ENCODE results near the gene ABCA7.
"Not testable (repeated sequence)": the region's sequence is repeated elsewhere in the genome, so short reads cannot be mapped to it uniquely, and the experiment has no call there.

ABCA7 gene

DNA sequence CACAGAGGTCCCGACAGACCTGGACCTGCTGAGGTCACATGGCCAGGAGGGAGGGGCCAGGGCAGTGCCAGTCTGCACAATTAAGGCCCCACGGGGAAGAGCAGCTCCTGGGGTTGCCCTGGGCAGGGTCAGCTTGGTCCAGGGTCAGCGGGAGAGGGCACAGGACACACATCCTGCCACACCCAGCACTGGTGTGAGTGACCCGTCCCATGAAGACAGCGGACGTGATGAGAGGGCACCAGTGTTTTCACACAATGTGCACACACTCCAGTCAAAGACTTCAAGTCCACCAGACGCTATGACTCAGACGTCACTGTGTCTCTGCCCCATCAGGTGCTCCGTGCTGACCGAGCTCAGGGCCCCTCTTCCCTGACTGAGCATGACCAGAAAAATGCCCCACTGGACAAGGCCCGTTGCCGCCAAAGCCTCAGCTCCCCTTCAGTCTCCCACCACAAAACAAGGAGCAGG, 23.2 kb upstream of the ABCA7 start:
- DNase-seq (ENCODE audit: low spot score) = no peak

DNA sequence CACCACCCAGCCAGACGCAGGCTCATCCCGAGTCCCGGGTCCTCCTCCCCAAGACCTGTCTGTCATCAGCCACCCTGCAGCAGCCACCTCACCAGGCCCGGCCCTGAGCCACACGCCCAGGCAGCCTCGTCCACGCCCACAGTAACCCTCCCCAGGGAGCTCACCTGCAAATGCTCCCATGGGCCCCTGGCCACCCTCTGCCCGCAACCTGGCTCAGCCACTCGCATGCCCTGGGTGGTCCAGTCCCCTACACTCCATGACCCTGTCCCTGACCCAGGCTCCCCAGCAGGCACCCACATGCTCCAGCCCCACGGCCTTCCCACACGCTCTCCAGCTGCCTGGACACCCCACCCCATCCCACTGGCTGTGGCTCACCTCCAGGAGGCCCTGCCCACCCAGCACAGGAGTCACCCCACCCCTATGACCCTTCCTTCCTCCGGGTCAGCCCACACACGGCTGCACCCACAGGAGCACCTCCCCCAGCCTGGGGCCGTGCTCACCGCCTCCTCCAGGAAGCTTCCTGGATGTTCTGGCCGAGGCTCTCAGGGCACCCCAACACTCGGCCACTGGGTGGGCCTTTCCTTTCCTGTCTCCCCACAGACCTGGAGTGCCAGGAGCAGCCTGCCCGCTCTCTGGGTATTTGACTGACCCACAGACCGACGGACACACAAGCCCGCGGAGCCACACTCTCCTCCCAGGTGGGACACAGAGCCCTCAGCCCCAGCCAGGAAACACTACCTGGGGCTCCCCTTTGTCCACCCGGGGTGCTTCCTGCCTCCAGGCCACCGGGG, 22.6 kb upstream of the ABCA7 start:
- no peak for DNase-seq (ENCODE audit: low spot score)

DNA sequence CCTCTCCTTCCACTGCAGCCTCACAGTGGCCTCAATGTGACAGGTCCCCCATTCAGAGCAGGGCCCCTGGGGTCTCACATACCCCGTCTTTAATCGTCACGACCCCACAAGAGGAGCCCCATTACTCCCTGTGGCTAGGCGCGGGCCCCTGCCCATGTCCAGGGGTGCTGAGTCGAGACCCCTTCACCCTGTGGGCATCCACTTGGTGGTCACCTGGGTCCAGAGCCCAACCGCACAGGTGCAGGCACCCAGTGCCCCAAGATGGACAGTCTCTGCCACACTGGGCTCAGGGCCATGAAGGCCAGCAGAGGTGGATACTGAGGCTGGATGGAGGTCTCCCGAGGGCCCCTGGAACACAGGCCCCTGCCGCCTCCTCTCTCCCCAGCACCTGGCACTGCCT, 22.0 kb upstream of the ABCA7 start:
- DNase-seq (ENCODE audit: low spot score) = no peak

DNA sequence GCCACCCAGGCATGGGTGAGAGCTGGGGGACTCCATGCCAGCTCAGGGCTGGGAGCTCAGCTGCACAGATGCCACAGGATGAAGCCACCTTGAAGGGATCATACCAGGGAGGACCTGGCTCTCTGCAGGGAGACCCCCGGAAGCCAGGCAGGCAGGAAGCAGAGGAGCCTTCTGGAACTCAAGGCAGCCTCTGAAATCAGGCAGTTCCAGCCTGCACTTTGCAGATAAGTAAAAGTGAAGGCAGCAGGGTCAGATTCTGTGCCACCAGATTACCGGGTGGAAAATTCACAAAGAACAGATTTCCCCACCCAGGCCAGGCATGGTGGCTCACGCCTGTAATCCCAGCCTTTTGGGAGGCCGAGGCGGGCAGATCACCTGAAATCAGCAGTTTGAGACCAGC, 21.5 kb upstream of the ABCA7 start:
- no peak for DNase-seq (ENCODE audit: low spot score)

DNA sequence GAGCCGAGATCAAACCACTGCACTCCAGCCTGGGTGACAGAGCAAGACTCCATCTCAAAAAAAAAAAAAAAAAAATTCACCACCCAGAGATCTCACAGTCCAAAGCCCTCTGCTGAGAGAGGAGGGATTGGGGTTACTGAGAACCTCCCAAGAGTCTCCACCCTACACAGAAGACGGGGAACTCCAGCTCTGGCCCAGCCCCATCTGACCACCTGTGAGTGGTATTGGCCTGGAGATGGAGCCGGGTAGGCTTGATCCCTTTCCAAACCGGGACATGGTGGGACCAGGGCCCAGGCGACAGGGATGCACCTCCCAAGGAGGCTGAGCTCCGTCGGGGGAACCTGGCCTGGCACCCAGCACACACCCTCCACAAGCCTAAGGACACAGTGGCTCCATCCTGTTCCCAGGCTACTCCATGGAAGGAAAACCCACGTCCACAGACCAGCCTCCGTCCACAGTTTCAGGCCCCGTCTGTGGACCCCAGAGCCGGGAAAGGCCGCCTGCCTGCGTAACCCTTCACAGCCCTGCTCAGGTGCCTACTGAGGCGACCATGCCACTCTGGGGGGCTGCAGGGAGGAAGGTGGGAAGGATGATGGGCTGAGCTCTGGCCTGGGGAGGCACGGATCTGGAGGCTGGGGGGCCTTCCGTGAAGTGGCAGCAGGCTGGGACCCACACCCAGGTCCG, 20.8 kb upstream of the ABCA7 start:
- DNase-seq (ENCODE audit: low spot score) = no peak

DNA sequence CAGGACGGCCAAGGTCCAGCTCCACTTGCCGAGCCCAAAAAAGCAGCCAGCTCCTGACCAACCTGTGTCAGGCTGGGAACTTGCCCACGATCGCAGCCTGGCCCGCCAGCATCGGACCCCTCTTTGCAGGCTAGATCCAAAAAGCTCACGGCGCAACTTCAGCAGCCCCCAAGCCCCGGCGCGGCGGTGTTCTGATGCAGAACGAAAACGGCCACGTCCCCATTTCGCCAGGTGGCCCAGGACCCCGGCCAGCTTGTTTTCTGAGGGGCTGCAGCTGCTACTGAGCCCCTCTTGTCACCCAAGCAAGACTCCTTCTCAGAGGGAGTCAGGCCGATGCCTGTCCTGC, 20.3 kb upstream of the ABCA7 start:
- no peak for DNase-seq (ENCODE audit: low spot score)

DNA sequence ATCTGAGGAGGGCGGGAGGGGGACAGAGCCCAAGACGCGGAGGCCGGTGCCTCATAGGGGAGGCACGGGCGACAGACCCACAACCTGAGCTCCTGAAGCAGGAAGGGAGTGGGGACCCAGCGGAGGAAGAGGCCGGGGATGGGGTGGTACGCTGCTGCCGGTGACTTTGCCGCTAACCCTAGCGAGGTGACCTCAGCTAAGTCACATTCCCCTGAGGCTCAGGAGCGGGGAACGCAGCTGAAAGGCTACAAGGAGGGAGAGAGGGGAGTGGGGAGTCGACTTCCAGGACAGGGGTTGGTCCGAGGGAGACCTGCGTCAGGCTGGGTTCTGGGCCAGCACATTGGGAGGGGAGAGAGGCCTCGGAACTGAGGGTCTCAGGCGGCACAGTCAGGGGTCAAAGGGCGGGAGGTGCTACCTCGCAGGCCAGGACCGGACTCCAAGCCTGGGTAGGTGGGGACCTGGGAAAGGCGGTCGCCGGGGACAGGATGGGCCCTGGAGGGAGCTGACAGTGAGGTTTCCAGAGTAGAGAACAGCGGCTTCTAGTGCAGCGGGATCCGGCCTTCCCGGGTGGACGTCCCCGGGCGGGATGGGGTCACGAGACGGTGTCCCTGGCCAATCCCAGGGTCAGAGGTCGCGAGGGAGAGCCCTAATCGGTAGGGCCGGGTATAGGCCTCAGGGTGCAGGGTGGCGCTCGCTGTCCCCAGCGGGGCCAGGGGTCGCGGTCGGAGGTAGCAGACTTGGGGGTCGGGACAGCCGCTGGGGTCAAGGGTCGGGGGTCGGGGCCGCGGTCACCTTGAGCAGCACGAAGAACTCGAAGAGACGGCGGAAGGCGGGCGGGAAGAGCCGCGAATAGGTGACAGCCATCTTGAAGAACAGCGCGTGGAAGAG, 19.7 kb upstream of the ABCA7 start:
- DNase-seq (ENCODE audit: low spot score) = peak; percentile 64

DNA sequence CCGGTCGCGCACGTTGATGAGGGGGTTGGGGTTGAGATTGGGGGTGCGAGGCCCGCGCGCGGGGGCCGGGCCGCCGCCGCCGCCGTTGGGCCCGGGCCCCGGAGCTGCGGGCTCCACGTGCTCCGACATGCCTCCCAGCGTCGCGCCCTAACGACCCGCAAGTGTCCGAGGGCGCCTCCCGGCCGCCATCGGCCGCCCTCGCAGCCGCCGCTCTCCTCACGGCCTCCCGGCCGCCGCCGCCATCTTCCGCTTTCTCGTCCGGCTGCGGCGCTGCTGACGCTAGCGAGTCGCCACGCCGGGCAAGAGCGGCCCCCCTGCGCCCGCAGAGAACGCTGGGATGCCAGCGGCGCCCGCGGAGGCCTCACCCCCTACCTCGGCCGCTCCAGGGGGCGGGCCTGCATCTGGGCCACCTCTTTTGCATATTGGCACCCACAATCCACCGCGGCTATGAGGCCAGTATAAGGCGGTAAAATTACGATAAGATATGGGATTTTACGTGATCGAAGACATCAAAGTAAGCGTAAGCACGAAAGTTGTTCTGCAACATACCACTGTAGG, 19.0 kb upstream of the ABCA7 start, which contains the start of gene TMEM259:
TMEM259 (minus strand) TSS at position 256 of the 558 bp plus-strand sequence; CDS start at position 129, 127 bp downstream.
- peak; percentile 97 for DNase-seq (ENCODE audit: low spot score)

DNA sequence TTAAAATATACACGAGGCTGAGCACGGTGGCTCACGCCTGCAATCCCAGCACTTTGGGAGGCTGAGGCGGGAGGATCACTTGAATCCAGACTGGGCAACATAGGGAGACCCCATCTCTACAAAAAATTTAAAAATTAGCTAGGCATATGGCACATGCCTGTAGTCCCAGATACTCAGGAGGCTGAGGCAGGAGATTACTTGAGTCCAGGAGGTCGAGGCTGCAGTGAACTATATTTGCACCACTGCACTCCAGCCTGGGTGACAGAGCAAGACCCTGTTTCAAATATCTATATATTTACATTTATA, 16.1 kb upstream of the ABCA7 start:
- not testable (repeated sequence) for DNase-seq (ENCODE audit: low spot score)

DNA sequence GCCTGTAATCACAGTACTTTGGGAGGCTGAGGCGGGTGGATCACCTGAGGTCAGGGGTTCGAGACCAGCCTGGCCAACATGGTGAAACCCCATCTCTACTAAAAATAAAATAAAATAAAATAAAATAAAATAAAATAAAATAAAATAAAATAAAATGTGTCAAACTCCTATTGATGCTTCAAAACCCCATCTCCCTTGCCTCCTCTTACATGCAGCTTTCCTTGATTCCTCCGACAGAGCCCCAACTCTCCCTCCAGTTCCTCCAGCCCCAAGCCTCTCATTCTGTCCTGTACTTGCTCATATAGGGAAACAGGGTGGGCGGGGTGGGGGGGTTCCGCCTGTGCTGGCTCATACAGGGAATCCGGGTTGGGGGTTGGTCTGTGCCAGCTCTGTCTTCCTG, 14.8 kb upstream of the ABCA7 start:
- not testable (repeated sequence) for DNase-seq (ENCODE audit: low spot score)

DNA sequence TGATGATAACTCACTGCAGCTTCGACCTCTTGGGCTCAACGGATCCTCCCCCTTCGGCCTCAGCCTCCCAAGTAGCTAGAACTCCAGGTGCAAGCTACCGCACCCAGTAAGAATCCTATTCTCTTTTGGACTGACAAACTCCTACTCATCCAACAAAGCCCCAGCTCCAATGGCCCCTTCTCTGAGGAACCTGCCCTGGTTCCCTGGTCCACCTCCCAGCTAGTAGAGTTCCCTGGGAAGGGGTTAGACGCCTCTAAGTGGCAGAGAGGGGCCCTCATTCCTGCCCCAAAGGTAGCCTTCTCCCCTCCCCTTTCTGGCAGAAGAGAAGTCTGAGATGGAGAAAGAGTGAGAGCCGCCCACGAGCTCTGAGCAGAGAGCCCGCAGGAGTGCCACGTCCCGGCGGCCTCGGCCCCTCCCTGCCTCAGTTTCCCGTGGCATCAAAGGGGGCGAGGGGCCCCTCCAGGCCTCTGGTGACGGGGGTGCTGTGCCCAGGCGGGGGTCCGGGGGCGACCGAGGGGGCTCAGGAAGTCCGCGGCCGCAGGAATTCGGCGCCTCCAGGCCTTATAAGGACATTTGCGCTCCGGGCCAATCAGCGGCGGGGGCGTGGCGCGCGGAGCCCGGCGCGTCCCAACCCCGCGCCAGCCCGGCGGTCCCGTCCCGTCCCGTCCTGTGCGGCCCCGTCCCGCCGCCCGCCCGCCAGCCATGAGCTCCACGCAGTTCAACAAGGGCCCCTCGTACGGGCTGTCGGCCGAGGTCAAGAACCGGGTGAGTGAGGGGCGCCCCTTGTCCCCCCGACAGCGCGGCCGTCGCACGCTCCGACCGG, 13.7 kb upstream of the ABCA7 start, which contains the start of gene CNN2:
CNN2 (plus strand) TSS at position 649 of the 823 bp plus-strand sequence; CDS start at position 703, 54 bp downstream.
- DNase-seq (ENCODE audit: low spot score) = peak; percentile 92

DNA sequence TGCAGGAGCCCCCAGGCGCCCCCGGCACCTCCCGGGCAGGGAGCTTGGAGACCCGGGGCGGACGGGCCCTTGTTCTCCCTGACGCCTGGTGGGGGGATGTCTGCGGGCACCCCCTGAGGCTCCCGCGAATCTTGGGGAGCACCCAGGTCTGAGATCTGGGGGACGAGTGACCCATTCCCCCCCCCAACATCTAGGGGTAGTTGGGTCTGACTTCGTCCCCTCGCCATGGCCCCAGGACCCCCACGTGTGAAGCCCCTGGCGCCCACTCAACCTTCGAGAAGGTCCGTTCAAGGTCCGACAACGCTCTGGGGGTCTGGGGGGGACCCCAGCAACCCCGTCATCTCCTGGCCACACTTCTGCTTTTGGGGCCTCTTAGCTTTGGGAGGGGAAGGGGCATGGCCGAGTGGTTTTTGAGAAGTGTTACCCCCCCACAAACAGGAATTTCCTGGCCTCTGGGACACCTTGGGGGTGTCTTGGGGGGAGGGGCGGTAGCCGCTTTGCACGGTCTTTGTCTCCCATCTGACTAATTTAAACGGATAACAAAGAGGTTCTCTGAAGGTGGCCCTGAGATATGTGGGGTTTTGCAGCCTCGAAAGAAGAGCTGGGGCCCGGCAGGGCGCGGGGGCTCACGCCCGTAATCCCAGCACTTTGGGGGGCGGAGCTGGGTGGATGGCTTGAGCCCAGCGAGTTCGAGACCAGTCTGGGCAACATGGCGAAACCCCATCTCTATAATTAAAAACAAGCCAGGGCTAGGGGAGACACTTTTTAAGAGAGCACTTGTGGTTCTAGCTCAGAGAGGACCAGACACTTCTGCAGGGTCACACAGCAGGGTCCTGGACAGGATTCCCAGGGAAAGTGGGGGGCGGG, 12.9 kb upstream of the ABCA7 start:
- no peak for DNase-seq (ENCODE audit: low spot score)

DNA sequence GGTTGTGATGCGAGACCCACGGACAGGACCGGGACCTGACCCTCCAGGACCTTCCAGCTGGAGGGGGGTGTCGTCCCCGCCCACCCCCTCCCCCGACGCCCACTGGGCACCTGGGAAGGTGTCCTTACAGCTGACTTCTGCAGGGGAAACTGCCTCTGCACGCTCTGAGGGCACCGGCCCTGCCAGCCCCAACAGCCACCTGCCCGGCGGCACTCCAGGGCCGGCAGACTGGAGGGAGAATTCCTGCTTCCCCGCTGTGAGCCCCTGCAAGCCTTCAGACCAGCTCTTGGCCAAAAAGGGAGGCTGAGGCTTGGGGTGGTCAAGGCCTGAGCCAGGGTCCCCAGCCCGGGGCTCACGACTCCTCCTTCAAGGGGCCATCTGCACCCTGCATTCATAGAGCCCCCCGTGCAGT, 12.3 kb upstream of the ABCA7 start:
- DNase-seq (ENCODE audit: low spot score) = no peak

DNA sequence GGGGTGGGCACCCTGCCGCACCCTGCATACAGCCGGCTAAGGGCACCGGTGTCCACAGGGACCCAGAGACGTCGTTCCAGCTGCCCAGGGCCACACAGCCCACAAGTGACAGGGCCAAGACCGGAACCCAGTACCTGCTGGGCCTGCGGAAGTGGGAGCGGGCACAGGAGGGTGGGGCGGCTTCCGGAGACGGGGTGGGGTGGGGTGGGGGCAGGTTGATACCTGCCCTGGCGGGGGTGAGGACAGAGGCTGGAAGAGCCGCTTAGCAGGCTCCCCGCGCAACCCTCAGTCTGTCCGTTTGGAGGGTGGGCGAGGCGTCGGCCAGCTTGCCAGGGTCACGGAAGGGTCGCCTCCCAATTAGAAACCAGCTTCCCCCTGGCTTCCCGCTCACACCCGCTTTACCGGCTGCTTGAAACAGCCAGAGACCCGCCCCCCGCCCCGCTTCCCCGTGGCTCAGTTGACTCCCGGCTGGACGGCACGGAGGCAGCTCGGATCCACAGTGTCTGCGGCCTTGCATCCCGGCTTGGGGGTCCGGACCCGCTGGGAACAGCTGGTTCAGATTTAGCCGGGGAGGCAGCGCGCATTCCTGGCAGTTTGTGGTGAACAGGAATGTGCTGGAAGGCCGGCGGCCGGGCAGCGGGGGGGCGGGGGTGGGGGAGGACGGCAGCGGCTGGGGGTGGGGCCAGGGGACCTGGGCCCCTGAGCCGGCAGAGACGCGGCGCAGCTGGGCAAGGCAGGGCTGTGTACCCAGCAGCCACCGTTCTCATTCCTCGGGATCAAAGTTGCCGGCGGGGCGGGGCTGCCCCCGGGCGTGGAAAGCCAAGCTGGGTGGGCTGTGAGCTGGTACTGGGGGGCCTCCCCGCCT, 11.6 kb upstream of the ABCA7 start:
- peak; percentile 90 for DNase-seq (ENCODE audit: low spot score)

DNA sequence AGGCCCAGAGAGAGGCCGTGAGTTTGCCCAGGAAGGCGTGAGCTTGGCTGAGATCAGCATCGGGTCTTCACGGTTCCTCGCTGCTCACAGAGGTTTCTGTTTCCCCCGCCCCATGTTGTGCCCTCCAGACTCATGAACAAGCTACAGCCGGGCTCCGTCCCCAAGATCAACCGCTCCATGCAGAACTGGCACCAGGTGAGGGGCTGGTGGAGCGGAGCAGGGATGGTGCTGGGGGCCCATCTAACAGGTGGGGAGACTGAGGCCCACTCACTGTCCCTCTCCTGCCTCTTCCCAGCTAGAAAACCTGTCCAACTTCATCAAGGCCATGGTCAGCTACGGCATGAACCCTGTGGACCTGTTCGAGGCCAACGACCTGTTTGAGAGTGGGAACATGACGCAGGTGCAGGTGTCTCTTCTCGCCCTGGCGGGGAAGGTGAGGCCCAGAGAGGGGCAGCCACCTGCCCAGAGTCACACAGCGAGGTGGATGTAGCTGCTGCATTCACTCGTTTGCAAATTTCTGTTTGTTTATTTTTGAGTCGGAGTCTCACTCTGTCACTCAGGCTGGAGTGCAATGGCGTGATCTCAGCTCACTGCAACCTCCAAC, 7.5 kb upstream of the ABCA7 start:
- no peak for DNase-seq (ENCODE audit: low spot score)

DNA sequence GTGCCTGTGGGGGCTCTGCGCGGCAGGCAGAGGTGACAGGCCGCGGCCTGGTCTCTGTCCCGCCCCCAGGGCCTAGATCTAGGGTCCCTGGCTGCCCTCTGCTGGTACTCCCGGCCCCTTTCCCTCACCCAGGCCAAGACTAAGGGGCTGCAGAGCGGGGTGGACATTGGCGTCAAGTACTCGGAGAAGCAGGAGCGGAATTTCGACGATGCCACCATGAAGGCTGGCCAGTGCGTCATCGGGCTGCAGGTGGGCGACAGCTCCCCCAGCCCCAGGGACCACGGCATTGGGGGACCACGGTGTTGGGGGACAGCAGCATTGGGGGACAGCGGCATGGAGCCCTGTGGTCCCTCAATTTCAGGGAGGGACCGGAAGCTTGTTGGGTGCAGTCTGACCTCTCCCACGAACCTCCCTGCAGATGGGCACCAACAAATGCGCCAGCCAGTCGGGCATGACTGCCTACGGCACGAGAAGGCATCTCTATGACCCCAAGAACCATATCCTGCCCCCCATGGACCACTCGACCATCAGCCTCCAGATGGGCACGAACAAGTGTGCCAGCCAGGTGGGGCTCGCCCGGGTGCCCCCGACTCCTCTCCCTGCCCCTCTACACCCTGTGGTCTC, 3.8 kb upstream of the ABCA7 start:
- no peak for DNase-seq (ENCODE audit: low spot score)

DNA sequence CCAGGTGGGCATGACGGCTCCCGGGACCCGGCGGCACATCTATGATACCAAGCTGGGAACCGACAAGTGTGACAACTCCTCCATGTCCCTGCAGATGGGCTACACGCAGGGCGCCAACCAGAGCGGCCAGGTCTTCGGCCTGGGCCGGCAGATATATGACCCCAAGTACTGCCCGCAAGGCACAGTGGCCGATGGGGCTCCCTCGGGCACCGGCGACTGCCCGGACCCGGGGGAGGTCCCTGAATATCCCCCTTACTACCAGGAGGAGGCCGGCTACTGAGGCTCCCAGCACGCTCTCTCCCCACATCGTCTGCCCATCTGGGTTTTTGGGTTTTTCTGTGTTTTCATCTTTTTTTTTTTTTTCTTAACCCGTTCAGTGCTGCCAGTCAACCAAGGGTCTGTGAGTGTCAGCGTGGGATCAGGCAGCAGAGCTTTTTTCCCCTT, 2.3 kb upstream of the ABCA7 start:
- no peak for DNase-seq (ENCODE audit: low spot score)

DNA sequence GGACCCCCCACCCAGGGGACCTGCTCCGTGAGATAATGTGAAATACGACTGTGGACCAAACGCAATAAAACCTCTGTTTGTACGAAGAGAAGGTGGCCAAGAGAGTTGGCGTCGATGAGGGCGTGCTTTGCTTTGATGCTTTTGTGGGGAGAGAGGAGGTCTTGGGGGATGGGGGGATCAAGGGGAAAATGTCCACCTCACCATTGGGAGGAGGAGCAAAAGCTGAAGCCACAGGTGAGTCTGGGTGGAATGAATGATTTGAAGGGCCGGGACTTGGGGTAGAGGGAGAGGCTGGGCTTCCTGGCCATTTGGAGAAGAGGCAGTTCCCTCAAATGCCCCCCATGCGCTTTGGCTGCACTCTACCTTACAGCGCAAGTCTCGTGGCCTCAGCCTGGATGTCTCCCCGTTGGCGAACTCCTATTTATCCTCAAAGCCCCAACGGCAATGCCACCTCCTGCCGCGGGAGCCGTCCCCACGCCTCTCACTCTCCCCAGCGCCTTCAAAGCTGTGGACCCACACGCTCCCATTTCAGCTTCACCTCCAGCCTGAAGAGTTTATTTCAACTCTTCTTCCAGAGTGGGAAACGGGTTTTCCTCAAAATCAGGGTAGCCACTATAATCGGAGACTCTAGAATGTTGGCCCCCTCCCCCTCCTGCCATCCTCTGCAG, 795 bp upstream of the ABCA7 start:
- no peak for DNase-seq (ENCODE audit: low spot score)
